LNCAP (cell line): ENCODE data around the gene HMGB1.

Experiments used
- CTCF ChIP-seq: fragments of 450-650 bp; IDR thresholded peaks from 2 replicates; pipeline ENCODE4 v1.5.1; 2017; ENCODE audit warnings: mild to moderate bottlenecking

The HMGB1 gene

GRCh38 chr13:30421093-30422053 is 44.4 kb downstream of the HMGB1 start:
- no peak for TF ChIP-seq CTCF

- no peak for TF ChIP-seq CTCF
These were observed 46.8 kb downstream of the HMGB1 start for GRCh38 chr13:30418717-30419459.

GRCh38 chr13:30418075-30418716 is 47.5 kb downstream of the HMGB1 start:
- no peak for TF ChIP-seq CTCF

GRCh38 chr13:30416471-30416870 is 49.3 kb downstream of the HMGB1 start:
- no peak for TF ChIP-seq CTCF

GRCh38 chr13:30415430-30416030 is 50.2 kb downstream of the HMGB1 start:
- TF ChIP-seq CTCF = no peak

GRCh38 chr13:30413842-30414241 is 51.9 kb downstream of the HMGB1 start:
- TF ChIP-seq CTCF = no peak

GRCh38 chr13:30412346-30412745 is 53.4 kb downstream of the HMGB1 start:
- no peak for TF ChIP-seq CTCF
